DOHH2 (cell line): ENCODE results near the gene PSEN2.

Experiments
- H3F3A ChIP-seq: fragments of 200-600 bp; sonication (generic), shearing (Covaris generic); 2 replicates; pipeline ENCODE4 v1.6.0; 2016; ENCODE audit warnings: antibody characterized with exemption, mild to moderate bottlenecking; ENCODE audit not compliant: control insufficient read depth, insufficient read depth
- H3K27ac ChIP-seq: fragments of 200-600 bp; sonication (generic); 2 replicates; pipeline ENCODE4 v1.5.1; 2014; ENCODE audit warnings: low read depth, mild to moderate bottlenecking, low read length, moderate library complexity
- H3K27me3 ChIP-seq: fragments of 200-600 bp; sonication (generic); 2 replicates; pipeline ENCODE4 v1.6.1; 2014; ENCODE audit warnings: mild to moderate bottlenecking, low read length, mixed read lengths; ENCODE audit not compliant: control insufficient read depth
- H3K36me3 ChIP-seq: fragments of 200-600 bp; sonication (generic); 2 replicates; pipeline ENCODE4 v1.6.1; 2014; ENCODE audit warnings: mild to moderate bottlenecking, low read length, moderate library complexity, mixed read lengths; ENCODE audit not compliant: control insufficient read depth
- H3K4me1 ChIP-seq: fragments of 200-600 bp; sonication (generic); 2 replicates; pipeline ENCODE4 v1.6.1; 2014; ENCODE audit warnings: mild to moderate bottlenecking, low read length, mixed read lengths; ENCODE audit not compliant: control insufficient read depth
- H3K4me2 ChIP-seq: fragments of 200-600 bp; sonication (generic); 2 replicates; pipeline ENCODE4 v1.6.0; 2014; ENCODE audit warnings: mild to moderate bottlenecking, low read length, moderate library complexity
- H3K4me3 ChIP-seq: fragments of 200-600 bp; sonication (generic); 2 replicates; pipeline ENCODE4 v1.5.1; 2014; ENCODE audit warnings: mild to moderate bottlenecking, low read length, mixed read lengths
- H3K79me2 ChIP-seq: fragments of 200-600 bp; sonication (generic); 2 replicates; pipeline ENCODE4 v1.6.1; 2014; ENCODE audit warnings: mild to moderate bottlenecking, low read length, mixed read lengths; ENCODE audit not compliant: control insufficient read depth
- H3K9me2 ChIP-seq: fragments of 200-600 bp; sonication (generic); replicated peaks from 2 replicates; pipeline ENCODE4 v1.6.1; 2014; ENCODE audit warnings: mild to moderate bottlenecking, low read length, mixed read lengths; ENCODE audit not compliant: control insufficient read depth
- H3K9me3 ChIP-seq: fragments of 200-600 bp; sonication (generic); 2 replicates; pipeline ENCODE4 v1.6.1; 2014; ENCODE audit warnings: antibody characterized with exemption, low read length, mixed read lengths; ENCODE audit not compliant: control insufficient read depth, insufficient read depth
- H4K20me1 ChIP-seq: fragments of 200-600 bp; sonication (generic); 2 replicates; pipeline ENCODE4 v1.6.0; 2014; ENCODE audit warnings: low read depth, mild to moderate bottlenecking, antibody characterized with exemption, low read length, moderate library complexity; ENCODE audit not compliant: control insufficient read depth, insufficient read depth
- CTCF ChIP-seq: fragments of 200-600 bp; sonication (generic); IDR thresholded peaks from one replicate; pipeline ENCODE4 v1.5.1; 2014; ENCODE audit warnings: antibody characterized with exemption, mild to moderate bottlenecking, low read depth, low read length; ENCODE audit not compliant: poor library complexity, severe bottlenecking
- EZH2phosphoT487 ChIP-seq: fragments of 200-600 bp; sonication (generic); IDR thresholded peaks from 2 replicates; pipeline ENCODE4 v1.6.1; 2017; ENCODE audit warnings: borderline replicate concordance, mild to moderate bottlenecking, antibody characterized with exemption, low read length, moderate library complexity, mixed read lengths

Gene PSEN2

DNA sequence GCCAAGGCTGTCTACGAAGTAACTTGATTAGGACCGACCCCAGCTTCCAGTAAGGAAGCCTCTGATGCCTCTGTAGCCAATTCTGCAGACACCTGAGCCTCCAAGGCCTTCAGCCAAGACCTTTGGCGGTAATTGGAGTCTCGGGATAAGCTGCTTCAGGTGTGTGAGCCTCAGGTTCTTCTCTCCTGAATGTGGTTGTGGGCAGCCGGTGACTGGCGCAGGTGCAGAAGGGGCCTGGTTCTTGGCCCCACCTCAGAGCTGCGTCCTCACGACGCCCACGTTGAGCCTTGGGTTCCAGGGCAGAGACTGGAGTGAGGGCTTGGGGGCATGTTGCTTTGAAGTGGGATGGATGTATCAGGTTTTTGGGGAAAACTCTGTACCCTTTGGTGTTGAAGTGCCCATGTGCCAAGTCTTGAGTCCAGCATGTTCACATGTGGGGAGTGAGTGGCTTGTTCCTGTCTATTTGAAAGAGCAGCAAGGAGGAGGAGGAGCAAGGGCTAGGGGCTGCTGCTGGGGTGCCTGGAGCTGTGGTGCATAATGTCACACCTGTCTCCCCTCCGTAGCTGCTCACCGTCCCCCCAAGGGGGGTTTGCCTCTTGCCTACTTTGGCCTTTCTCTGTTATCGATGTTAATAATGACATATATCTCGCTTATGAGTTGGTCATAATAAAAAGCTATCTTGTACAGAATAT is 1.4 kb downstream of the PSEN2 start:
- peaks cover 12% of the 10 kb centered on the region for H3K4me1 ChIP-seq
- H4K20me1 ChIP-seq, result no peaks in the 10 kb centered on the region
- peak overlapping the region; percentile 71; the same call in 1 of the 2 replicates for H3K4me3 ChIP-seq
- peak overlapping the region; percentile 90; the same call in 1 of the 2 replicates for H3K4me2 ChIP-seq
- H3F3A ChIP-seq, result no peaks in the 10 kb centered on the region
- no peaks in the 10 kb centered on the region for H3K79me2 ChIP-seq
- no peaks in the 10 kb centered on the region for H3K36me3 ChIP-seq
- no peaks in the 10 kb centered on the region for H3K9me2 ChIP-seq
- TF ChIP-seq CTCF (no peak), EZH2phosphoT487 (no peak)
- peaks cover 17% of the 10 kb centered on the region; the same call in 1 of the 2 replicates for H3K27me3 ChIP-seq
- H3K9me3 ChIP-seq, result no peaks in the 10 kb centered on the region
- no peak overlapping the region for H3K27ac ChIP-seq

- Histone ChIP-seq H3K9me2 (no peaks in the 10 kb centered on the region), H3K9me3 (no peaks in the 10 kb centered on the region), H3K4me1 (peaks cover 12% of the 10 kb centered on the region), H4K20me1 (no peaks in the 10 kb centered on the region), H3K79me2 (no peaks in the 10 kb centered on the region), H3K27ac (no peak overlapping the region), H3K4me3 (no peak overlapping the region), H3F3A (no peaks in the 10 kb centered on the region), H3K4me2 (no peak overlapping the region), H3K36me3 (no peaks in the 10 kb centered on the region), H3K27me3 (peaks cover 17% of the 10 kb centered on the region; the same call in 1 of the 2 replicates)
- no peak for TF ChIP-seq EZH2phosphoT487
- no peak for TF ChIP-seq CTCF
Observed at GRCh38 chr1:226872437-226872836, 2.0 kb downstream of the PSEN2 start.

DNA sequence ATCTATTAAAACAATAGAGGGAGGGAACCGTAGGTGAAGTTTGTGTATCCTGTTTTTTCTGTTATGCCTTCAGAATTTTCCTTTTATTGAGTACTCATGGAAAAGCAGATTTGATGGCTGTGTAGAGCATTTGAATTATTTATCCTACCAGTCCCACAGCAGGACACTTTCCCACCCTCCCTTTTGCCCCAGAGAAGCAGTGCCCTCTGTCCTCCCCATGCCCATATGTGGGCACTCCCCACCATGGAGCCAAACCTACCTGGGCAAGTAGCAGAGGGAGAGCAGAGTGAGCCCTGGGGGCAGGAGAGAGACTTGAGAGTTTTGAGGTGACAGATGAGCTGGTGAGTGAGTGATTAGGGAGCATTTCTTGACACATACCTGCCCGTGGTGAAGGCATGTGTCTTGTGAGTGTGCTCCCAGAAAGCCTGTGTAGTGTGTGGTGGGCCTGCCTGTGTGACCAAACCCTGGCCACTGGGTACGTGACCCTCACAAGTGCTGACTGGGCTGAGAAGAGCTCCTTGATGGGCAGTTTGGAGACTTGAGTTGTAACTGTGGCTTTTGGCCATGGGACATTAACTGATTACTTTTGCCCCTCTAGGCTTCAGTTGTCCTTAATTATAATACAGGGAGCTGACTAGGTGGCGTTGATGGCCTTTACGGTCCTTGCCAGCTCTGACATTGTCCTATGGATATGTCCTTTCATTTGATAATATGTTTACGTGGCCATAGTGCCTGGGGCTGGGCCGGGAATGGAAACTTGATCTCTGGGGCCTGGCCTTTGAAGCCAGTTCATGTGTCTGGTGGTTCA is 3.6 kb downstream of the PSEN2 start:
- Histone ChIP-seq H3K36me3 (no peaks in the 10 kb centered on the region), H3K27me3 (peaks cover 17% of the 10 kb centered on the region; the same call in 1 of the 2 replicates), H3K4me2 (no peak overlapping the region), H3K4me3 (no peak overlapping the region), H3K9me3 (no peaks in the 10 kb centered on the region), H3K4me1 (peaks cover 12% of the 10 kb centered on the region), H3F3A (no peaks in the 10 kb centered on the region), H3K79me2 (no peaks in the 10 kb centered on the region), H4K20me1 (no peaks in the 10 kb centered on the region), H3K9me2 (no peaks in the 10 kb centered on the region), H3K27ac (no peak overlapping the region)
- TF ChIP-seq CTCF (no peak), EZH2phosphoT487 (no peak)
